ENCODE results near the gene TYK2.
A peak's percentile ranks its signal among the peaks of the same experiment; 100 is the strongest.

The TYK2 gene

GRCh38 chr19:10321417-10321797, 59.0 kb downstream of the TYK2 start:
- DNase-seq, result no peak
- in situ Hi-C loops (cut with MboI; ENCODE audit: low pct_unique_long_range_greater_than_20kb, low sequenced_read_pairs), result no loop called here

GRCh38 chr19:10320602-10321416, 59.6 kb downstream of the TYK2 start:
- in situ Hi-C loops (cut with MboI; ENCODE audit: low pct_unique_long_range_greater_than_20kb, low sequenced_read_pairs), result no loop called here
- DNase-seq, result no peak

- in situ Hi-C loops (cut with MboI; ENCODE audit: low pct_unique_long_range_greater_than_20kb, low sequenced_read_pairs), result no loop called here
- DNase-seq, result no peak
Observed at GRCh38 chr19:10318807-10319682, 61.3 kb downstream of the TYK2 start.

- in situ Hi-C loops (cut with MboI; ENCODE audit: low pct_unique_long_range_greater_than_20kb, low sequenced_read_pairs), result no loop called here
Observed at GRCh38 chr19:10317857-10318462, 62.4 kb downstream of the TYK2 start.

GRCh38 chr19:10317045-10317856, 63.1 kb downstream of the TYK2 start:
- no peak for DNase-seq
- in situ Hi-C loops (cut with MboI; ENCODE audit: low pct_unique_long_range_greater_than_20kb, low sequenced_read_pairs), result no loop called here

More at GRCh38 chr19:10317857-10318462, 62.4 kb downstream of the TYK2 start:
- DNase-seq, result no peak

- in situ Hi-C loops (cut with MboI; ENCODE audit: low pct_unique_long_range_greater_than_20kb, low sequenced_read_pairs), result no loop called here
- DNase-seq, result no peak
Observed at GRCh38 chr19:10316229-10317044, 63.9 kb downstream of the TYK2 start.

GRCh38 chr19:10315335-10316214, 64.8 kb downstream of the TYK2 start, which contains the start of gene FDX2:
Gene FDX2 (minus strand): TSS chr19:10316015. CDS start chr19:10315996, 19 bp downstream.
- in situ Hi-C loops (cut with MboI; ENCODE audit: low pct_unique_long_range_greater_than_20kb, low sequenced_read_pairs), result no loop called here
- DNase-seq, result peak; percentile 78

GRCh38 chr19:10309423-10309822, 70.9 kb downstream of the TYK2 start, which contains the start of gene ZGLP1:
Gene ZGLP1 (minus strand): TSS chr19:10309815.
- in situ Hi-C loops (cut with MboI; ENCODE audit: low pct_unique_long_range_greater_than_20kb, low sequenced_read_pairs), result no loop called here

GRCh38 chr19:10306327-10306726, 74.0 kb downstream of the TYK2 start:
- in situ Hi-C loops (cut with MboI; ENCODE audit: low pct_unique_long_range_greater_than_20kb, low sequenced_read_pairs), result no loop called here
- DNase-seq, result no peak

More at GRCh38 chr19:10309423-10309822, 70.9 kb downstream of the TYK2 start, which contains the start of gene ZGLP1:
- no peak for DNase-seq

- DNase-seq, result peak; percentile 86
- in situ Hi-C loops (cut with MboI; ENCODE audit: low pct_unique_long_range_greater_than_20kb, low sequenced_read_pairs), result no loop called here
Observed at GRCh38 chr19:10305139-10305806, 75.1 kb downstream of the TYK2 start.

Measured in KBM-7 (cell line).